GM18858 (cell line): ENCODE results near the gene SMIM26.

Experiments
- ATAC-seq: cut with Tn5 transposase; IDR thresholded peaks from one replicate; pipeline ENCODE4 v1.9.1; 2021; ENCODE audit not compliant: unreplicated experiment

Gene SMIM26

DNA sequence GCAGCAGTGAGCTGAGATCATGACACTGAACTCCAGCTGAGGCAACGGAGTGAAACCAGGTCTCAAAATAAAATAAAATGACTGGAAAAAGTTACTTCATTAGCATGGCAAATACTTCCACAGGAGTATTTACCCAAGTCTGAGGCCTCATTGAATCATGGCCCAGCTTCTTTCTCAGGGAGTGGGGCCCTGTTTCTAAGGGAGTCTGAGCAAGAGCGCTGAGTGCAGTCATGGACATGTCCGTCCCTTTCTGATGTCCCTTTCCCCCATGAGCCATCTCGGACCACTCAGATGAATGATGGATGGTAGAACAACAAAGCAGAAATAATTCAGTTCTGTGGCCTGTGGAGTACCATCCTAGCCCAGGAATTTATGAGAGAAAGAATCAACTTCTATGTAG is 12.8 kb downstream of the SMIM26 start:
- no peak for ATAC-seq

GRCh38 chr20:18585134-18585533 is 17.9 kb downstream of the SMIM26 start:
- no peak for ATAC-seq

DNA sequence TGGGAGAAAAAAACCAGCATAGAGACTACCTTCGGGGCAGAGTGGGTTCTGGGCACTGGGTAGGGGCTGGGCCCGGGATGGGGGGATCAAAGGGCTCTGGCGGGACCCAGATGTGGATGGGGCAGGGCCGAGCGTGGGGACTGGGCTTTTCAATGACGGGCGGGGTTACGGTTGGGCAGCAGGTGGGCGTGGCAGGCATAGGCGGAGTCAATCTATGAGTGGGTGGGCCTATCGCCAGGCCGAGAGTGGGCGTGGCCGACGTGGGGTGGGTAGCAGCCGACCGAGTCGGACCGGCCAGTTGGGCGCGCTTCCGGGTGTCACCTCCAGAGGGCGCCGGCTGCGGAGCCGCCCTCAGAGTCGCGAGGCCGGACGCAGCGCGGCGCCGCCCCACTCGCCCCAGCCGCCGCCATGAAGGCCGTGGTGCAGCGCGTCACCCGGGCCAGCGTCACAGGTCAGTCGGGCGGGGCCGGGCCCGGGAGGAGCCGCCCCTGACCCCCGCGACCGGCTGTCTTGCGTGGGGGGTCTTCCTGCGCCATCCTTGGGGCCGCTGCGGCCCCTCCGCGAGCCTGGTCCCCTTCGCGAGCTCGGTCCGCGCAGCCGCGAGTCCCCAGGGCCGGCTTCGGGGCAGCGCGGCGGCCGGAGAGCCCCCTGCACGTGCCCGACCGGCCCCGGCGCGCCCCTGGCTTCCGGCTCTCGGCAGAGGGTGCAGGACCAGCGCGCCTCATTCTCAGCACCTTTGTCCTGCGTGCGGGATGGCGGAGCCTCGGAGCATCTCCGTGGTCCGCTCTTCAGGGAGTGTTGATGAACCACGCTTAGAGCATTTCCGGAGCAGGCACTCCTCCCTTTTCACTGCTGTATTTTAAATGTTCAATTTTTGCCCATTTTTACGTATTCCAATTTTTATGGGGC is 20.7 kb downstream of the SMIM26 start, which contains the start of gene DTD1:
Gene DTD1, plus strand, starts transcription at position 390 of the 909 bp plus-strand sequence. Its CDS starts 19 bp downstream, at position 409.
- ATAC-seq: peak; percentile 64

DNA sequence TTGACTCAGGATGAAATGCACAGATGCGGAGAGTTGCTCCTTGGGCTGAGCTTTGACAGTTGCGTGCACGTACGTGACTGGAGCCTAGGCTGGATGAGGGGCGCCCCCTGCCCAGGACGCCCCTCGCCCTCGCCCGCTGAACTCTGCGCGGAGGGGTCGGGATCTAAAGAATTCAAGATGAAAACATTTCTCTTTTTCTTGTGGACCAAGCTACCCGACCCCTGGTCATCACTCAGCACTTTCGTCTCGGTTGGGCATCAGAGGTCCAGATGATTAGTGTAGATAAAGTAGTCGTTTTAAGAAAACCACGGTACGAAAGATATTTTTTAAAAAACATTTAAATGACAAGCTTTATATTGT is 21.3 kb downstream of the SMIM26 start:
- peak; percentile 7 for ATAC-seq

GRCh38 chr20:18589941-18590674 is 22.9 kb downstream of the SMIM26 start:
- no peak for ATAC-seq

DNA sequence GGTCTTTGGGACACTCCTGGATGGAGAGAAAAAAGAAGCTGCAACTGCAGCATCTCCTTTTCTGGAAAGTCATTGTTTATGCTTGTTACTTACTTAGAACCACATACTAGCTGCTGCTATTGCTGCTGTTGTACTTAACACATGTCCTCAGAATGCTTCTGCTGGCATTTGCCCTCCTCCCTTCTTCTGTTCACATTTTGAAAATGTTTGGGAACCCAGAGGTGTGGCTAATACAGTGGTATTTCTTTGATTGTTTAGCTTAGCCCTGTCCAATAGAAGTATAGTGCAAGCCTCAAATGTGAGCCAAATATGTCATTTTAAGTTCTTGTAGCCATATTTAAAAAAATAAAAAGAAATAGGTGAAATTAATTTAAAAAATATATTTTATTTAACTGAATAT is 29.0 kb downstream of the SMIM26 start:
- ATAC-seq: no peak

- ATAC-seq: no peak
These were observed 42.5 kb downstream of the SMIM26 start for GRCh38 chr20:18609741-18610140.

- ATAC-seq: no peak
These were observed 44.3 kb downstream of the SMIM26 start for GRCh38 chr20:18611492-18611891.

- no peak for ATAC-seq
These were observed 46.3 kb downstream of the SMIM26 start for GRCh38 chr20:18613553-18613952.

- ATAC-seq: no peak
These were observed 47.0 kb downstream of the SMIM26 start for GRCh38 chr20:18614244-18614643.

- no peak for ATAC-seq
These were observed 47.9 kb downstream of the SMIM26 start for GRCh38 chr20:18615020-18615650.
